ENCODE data around the gene AMOTL1. TPM values are rescaled to one million over a fixed set of nuclear protein-coding genes. Genes with fewer than 3 reads are reported as not detected.

Gene AMOTL1
- total RNA-seq, 3 donors from 2014 or later: 6.5 to 94.7 (median 11.3) TPM

DNA sequence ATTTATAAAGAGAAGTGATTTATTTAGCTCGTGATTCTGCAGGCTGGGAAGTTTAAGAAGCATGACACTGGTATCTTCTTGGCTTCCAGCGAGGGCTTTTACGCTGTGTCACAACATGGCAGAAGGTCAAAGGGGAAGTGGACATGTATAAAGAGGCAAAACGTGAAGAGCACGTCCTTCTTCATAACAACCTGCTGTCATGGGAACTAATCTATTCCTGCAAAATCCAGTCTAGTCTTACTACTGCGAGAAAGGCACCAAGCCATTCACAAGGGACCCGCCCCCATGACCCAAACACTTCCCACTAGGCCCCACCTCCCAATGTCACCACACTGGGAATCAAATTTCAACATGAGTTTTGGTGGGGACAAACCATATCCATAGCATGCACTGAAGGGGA is 58.3 kb downstream of the AMOTL1 start:
- H3K9me3 ChIP-seq: no peaks in the 10 kb centered on the region
- no peaks in the 10 kb centered on the region for H3K4me1 ChIP-seq (ENCODE audit: low read depth)
- no peak overlapping the region for H3K4me3 ChIP-seq
- no peaks in the 10 kb centered on the region for H3K36me3 ChIP-seq (ENCODE audit: low read depth)
- DNase-seq (no peak), ATAC-seq (no peak)
- intact Hi-C loops (cut with DNase I, micrococcal nuclease): no loop called here
- TF ChIP-seq, protein P1, sequence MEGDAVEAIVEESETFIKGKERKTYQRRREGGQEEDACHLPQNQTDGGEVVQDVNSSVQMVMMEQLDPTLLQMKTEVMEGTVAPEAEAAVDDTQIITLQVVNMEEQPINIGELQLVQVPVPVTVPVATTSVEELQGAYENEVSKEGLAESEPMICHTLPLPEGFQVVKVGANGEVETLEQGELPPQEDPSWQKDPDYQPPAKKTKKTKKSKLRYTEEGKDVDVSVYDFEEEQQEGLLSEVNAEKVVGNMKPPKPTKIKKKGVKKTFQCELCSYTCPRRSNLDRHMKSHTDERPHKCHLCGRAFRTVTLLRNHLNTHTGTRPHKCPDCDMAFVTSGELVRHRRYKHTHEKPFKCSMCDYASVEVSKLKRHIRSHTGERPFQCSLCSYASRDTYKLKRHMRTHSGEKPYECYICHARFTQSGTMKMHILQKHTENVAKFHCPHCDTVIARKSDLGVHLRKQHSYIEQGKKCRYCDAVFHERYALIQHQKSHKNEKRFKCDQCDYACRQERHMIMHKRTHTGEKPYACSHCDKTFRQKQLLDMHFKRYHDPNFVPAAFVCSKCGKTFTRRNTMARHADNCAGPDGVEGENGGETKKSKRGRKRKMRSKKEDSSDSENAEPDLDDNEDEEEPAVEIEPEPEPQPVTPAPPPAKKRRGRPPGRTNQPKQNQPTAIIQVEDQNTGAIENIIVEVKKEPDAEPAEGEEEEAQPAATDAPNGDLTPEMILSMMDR (IDR thresholded peaks at IDR 0.05): no peak

DNA sequence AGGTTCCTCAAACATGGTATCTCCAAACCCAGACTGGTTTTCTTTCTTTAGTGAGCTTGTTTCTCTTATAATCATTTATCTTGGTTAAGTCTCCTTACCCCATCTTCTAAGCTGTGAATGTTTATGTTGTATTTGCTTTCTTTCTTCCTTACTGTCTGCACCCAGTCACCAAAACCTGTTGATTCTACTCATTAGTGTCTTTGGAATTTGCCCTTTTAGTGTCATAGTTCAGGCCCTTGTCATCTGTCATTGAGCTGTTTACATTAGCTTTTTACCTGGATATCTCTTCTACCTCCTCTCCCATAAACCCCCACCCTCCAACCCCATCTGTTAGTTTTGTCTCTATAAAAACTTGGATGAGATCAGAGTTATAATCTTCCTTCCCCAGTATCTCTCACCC is 59.9 kb downstream of the AMOTL1 start:
- H3K36me3 ChIP-seq (ENCODE audit: low read depth): no peaks in the 10 kb centered on the region
- DNase-seq: no peak

DNA sequence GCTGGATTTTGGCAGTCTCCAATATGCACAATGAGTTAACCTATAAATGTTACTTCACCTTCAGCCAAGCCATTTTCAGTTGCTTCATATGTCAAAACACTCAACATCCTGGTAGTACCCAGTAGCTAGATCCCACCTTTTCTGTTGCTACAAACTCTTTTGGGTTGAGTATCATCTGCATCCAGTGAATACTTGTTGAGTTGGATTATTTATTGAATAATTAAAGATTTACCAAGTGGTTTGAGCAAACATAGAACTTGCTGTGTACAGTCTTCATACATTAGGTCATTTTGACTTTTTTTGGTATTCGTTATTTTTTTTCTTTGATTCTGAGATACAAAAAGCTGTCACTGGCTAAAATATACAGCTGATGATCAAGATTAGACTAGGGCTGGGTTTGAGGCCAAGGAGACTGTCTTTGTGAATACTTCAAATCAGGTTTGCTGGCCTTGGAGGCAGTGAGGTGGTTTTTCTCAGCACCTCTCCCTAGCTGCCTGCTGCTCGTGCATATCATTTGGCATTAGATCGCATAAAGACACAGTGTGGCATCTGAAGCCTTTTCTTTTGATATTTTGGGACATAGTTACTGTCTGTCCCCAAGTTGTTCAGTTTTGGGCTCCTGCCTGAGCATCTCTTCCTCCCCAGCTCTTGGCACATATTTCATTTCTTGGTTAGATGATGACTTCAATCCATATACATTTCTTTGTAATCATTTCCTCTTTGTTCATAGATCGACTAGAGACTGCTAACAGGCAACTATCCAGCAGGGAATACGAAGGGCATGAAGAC is 62.8 kb downstream of the AMOTL1 start:
- DNase-seq: no peak
- no peak for ATAC-seq
- TF ChIP-seq, protein P1 (IDR thresholded peaks at IDR 0.05): no peak
- Histone ChIP-seq H3K36me3 (ENCODE audit: low read depth) (no peaks in the 10 kb centered on the region), H3K4me3 (no peak overlapping the region), H3K9me3 (no peaks in the 10 kb centered on the region), H3K4me1 (ENCODE audit: low read depth) (no peaks in the 10 kb centered on the region)
- intact Hi-C loops (cut with DNase I, micrococcal nuclease): no loop called here

More for the DNA sequence above, 59.9 kb downstream of the AMOTL1 start:
- TF ChIP-seq, protein P1 (IDR thresholded peaks at IDR 0.05): no peak
- Histone ChIP-seq H3K4me3 (no peak overlapping the region), H3K4me1 (ENCODE audit: low read depth) (no peaks in the 10 kb centered on the region), H3K9me3 (no peaks in the 10 kb centered on the region)
- no peak for ATAC-seq
- intact Hi-C loops (cut with DNase I, micrococcal nuclease): no loop called here

DNA sequence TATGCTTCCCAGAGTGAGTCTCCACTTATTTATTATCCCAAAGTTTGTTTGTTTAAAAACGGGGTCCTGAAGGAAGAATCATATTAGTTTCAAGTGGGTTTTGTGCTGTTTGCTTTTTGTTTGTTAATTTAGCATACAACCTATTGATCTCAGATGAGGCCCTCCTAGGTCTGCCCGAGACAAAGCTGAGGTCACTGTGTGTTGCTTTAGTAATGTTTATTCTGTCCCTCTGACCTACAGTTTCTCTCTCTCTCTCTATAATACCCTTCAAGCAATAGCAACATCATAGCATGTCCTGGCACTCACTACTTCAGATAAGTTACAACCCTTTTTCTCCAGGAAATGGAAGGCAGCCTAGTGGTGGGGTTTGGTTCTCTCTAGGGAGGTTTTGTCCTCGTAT is 63.4 kb downstream of the AMOTL1 start:
- no peak for DNase-seq
- Histone ChIP-seq H3K4me1 (ENCODE audit: low read depth) (no peaks in the 10 kb centered on the region), H3K9me3 (no peaks in the 10 kb centered on the region), H3K36me3 (ENCODE audit: low read depth) (no peaks in the 10 kb centered on the region), H3K4me3 (no peak overlapping the region)
- intact Hi-C loops (cut with DNase I, micrococcal nuclease): no loop called here
- no peak for ATAC-seq
- TF ChIP-seq, protein P1 (IDR thresholded peaks at IDR 0.05): no peak

DNA sequence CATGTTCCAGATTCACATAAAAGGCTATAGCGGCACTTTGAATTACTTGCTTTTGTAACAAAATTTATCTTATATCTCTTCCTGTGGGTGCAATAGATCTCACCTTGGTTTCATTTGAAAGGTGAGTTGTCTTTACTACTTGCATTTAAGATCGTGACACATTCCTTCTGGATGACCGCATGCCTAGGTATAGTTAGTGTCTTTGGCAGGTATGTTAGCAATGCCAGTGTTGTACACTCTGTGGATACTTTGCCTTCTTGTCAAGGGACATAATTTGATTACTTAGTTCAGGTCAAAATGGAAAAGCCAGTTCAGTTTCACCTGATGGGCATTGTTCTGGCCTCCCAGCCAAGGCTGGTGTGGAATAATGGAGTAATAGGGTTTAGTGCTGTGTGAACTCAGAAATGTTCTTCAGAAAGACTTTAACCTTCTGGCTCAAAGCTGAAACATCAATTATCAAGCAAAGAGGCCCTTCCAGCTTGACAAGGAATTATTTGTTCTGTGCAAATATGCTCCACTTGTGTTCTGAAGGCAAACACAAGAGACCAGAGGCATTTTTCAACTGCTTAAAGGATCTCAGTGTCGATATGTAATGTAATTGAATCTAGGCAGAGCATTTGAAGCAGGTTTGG is 64.6 kb downstream of the AMOTL1 start:
- Histone ChIP-seq H3K9me3 (no peaks in the 10 kb centered on the region), H3K4me1 (ENCODE audit: low read depth) (no peaks in the 10 kb centered on the region), H3K36me3 (ENCODE audit: low read depth) (no peaks in the 10 kb centered on the region), H3K4me3 (no peak overlapping the region)
- TF ChIP-seq, protein P1 (IDR thresholded peaks at IDR 0.05): no peak
- intact Hi-C loops (cut with DNase I, micrococcal nuclease): no loop called here
- ATAC-seq (no peak), DNase-seq (no peak)
